ENCODE measurements around the gene GPA33.

- no peak for TF ChIP-seq POLR2AphosphoS5 (IDR thresholded peaks at IDR 0.05; ENCODE audit: low read depth, low read length)
- no peak for TF ChIP-seq REST (IDR thresholded peaks at IDR 0.05; ENCODE audit: insufficient read depth in 1 of 2, low read depth in 2 of 2, low read length in 2 of 2)
- TF ChIP-seq FOXP2 (optimal IDR thresholded peaks at IDR 0.05; ENCODE audit: borderline replicate concordance, extremely low read depth, extremely low read length, insufficient read depth): no peak
Measured at GRCh38 chr1:167088746-167089417, 1.3 kb downstream of the GPA33 start.
